Activated CD8-positive, alpha-beta T cell treated with anti-CD3 and anti-CD28 coated beads for 36 hours (primary cell): Measurements from ENCODE around the gene TFEB. TPM values are rescaled to one million over a fixed set of nuclear protein-coding genes. Genes with fewer than 3 reads are reported as not detected.

Experiments
- ATAC-seq: fragments of 200-7000 bp; cut with Tn5 transposase; one replicate; pipeline ENCODE4 v1.10.0; 2021; ENCODE audit warnings: mild to moderate bottlenecking, moderate library complexity
- CTCF ChIA-PET: fragments of 350-600 bp; sonication (Branson Sonifier 250); formaldehyde crosslinking; loops from one replicate; lab custom pipeline; 2021; ENCODE audit warnings: antibody characterized with exemption; lab: Charles Lee
- POLR2A ChIA-PET: fragments of 350-600 bp; sonication (Branson Sonifier 250); formaldehyde crosslinking; loops from one replicate; lab custom pipeline; 2021; ENCODE audit warnings: antibody characterized with exemption; lab: Charles Lee
- DNase-seq: peaks from one replicate; pipeline ENCODE4 v3.0.0-alpha.2; 2020
- H3K27ac Mint-ChIP-seq: one replicate; pipeline ENCODE4 v1.8.0; 2021; ENCODE audit warnings: mild to moderate bottlenecking, mixed read lengths
- H3K27me3 Mint-ChIP-seq: one replicate; pipeline ENCODE4 v1.8.0; 2021; ENCODE audit warnings: mixed read lengths
- H3K36me3 Mint-ChIP-seq: one replicate; pipeline ENCODE4 v1.8.0; 2021; ENCODE audit warnings: low read depth, mixed read lengths
- H3K4me1 Mint-ChIP-seq: one replicate; pipeline ENCODE4 v1.8.0; 2021; ENCODE audit warnings: low read depth, mixed read lengths
- H3K4me3 Mint-ChIP-seq: one replicate; pipeline ENCODE4 v1.8.0; 2021; ENCODE audit warnings: mild to moderate bottlenecking, moderate library complexity, mixed read lengths
- H3K9me3 Mint-ChIP-seq: one replicate; pipeline ENCODE4 v1.8.0; 2021; ENCODE audit warnings: mixed read lengths
- intact Hi-C: fragments of 100-400 bp; cut with micrococcal nuclease; formaldehyde crosslinking; loops from one replicate; pipeline ENCODE4 v1.10.0; 2022
- total RNA-seq, 2 experiments: library from RNA; stranded (reverse); gene quantifications; one replicate each; pipeline ENCODE4 v1.2.3, GENCODE V29; 2021
- TF ChIP-seq, protein P1 (sequence below): fragments of 200-600 bp; IDR thresholded peaks from one replicate; pipeline ENCODE4 v1.8.0; 2022; ENCODE audit warnings: antibody characterized with exemption, mild to moderate bottlenecking

Gene TFEB
- total RNA-seq, 2 experiments from 2014 or later = 14.6 to 15.9 TPM

DNA sequence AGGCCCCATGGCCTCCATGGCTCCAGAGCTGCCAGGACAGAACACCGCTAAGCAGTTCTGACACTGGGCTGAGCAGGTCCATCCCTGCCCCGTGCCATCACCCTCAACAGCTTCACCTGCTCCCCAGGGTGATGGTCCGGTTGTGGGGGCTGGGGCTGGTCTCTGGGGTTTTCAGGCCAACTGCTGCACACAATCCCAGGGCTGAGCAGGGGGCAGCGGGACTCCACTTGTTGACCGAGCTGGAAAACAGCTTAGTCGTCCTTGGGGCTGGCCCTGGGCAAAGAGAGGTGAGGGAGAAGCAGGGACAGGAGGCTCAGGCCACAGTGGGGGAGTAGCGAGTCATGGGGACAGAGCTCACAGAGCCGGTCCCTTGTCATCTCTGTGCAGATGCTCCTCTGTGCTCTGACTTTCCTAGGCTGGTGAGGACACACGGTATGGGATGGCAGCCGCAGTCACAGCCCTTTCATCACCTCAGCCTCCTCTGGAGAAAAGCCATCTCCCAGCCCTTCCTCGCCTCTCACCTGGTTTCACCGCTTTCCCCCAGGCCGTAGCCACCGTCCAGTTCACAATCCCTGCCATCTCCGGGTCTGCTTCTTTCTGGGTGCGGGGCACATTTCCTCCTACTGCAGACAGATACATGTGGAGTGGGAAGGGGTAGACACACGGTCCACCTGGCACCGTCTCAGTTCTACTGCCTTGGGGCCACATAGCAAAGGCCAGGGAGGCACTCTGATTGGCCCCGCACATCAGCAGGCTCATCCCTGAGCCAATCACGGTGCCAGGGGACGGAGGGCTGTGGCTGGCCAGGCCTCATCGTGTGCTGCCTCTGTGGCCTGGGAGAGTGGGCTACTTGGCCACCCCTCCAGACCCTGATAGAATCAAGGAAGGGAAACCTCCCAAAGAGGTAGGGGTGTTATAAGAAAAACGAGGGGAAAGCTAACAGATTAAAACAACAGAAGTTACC, 78.0 kb downstream of the TFEB start:
- TF ChIP-seq, protein P1, sequence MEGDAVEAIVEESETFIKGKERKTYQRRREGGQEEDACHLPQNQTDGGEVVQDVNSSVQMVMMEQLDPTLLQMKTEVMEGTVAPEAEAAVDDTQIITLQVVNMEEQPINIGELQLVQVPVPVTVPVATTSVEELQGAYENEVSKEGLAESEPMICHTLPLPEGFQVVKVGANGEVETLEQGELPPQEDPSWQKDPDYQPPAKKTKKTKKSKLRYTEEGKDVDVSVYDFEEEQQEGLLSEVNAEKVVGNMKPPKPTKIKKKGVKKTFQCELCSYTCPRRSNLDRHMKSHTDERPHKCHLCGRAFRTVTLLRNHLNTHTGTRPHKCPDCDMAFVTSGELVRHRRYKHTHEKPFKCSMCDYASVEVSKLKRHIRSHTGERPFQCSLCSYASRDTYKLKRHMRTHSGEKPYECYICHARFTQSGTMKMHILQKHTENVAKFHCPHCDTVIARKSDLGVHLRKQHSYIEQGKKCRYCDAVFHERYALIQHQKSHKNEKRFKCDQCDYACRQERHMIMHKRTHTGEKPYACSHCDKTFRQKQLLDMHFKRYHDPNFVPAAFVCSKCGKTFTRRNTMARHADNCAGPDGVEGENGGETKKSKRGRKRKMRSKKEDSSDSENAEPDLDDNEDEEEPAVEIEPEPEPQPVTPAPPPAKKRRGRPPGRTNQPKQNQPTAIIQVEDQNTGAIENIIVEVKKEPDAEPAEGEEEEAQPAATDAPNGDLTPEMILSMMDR = no peak
- Mint-ChIP-seq H3K27me3 (peaks cover 23% of the 10 kb centered on the region), H3K9me3 (no peaks in the 10 kb centered on the region), H3K36me3 (no peaks in the 10 kb centered on the region), H3K27ac (no peak overlapping the region), H3K4me1 (no peaks in the 10 kb centered on the region), H3K4me3 (no peak overlapping the region)
- ATAC-seq = no peak
- ChIA-PET CTCF (interaction anchor here (1.7 kb wide), 1 partner anchor 26 kb away, joined by 8 read pairs; no protein-coding TSS in a partner anchor), POLR2A (no interaction called here)
- intact Hi-C loops = no loop called here
- no peak for DNase-seq

DNA sequence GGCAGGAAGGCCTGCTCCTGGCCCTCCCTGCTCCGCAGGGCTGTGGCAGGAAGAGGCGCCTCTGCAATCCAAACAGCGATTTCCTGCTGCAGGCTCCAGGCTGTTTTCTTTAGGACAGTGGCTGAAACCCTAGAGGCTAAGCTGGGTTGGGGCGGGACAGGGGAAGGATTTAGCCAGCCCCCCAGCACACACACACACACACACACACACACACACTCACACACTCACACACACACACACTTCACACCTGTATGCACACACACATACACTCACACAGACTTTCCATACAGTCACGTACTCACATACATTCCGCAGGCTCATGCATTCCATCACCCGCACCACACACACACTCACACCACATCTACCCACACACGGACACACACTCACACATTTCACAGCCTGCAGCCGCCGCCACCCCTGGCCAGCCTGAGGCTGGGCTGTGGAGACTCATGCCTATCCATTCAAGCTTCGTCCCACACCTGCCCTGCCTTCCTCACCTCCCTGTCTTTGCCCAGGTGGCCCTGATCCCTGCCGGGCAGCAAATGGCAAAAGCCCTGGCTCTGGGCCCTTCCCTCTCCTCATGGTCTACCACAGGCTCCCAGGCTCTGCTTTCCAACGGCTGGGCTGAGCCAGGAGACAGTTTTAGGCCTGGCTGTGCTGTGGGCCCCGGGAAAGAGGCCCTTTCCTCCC, 79.3 kb downstream of the TFEB start:
- H3K9me3 Mint-ChIP-seq = no peaks in the 10 kb centered on the region
- H3K4me3 Mint-ChIP-seq = no peak overlapping the region
- no peak overlapping the region for H3K27ac Mint-ChIP-seq
- TF ChIP-seq, protein P1 = no peak
- ChIA-PET CTCF (no interaction called here), POLR2A (no interaction called here)
- H3K4me1 Mint-ChIP-seq = no peaks in the 10 kb centered on the region
- H3K36me3 Mint-ChIP-seq = no peaks in the 10 kb centered on the region
- peaks cover 12% of the 10 kb centered on the region for H3K27me3 Mint-ChIP-seq
- intact Hi-C loops = no loop called here
- ATAC-seq (no peak), DNase-seq (no peak)

DNA sequence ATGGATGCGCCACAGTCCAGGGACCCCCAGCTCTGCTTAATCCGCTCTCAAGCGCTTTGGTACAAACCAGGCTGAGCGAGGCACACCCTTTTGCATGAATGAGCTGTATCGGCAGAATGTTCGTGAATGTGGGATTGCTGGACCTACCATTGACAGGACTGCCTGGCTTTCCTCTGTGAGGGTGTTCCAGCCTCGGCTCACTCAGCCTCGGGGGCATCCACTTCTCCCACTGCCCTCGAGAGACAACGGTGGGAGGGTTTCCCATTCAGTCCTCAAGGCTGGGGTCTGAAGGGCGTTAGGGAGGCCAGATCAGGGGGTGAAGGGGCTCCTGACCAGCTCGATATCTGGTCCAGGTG, 79.8 kb downstream of the TFEB start:
- H3K4me1 Mint-ChIP-seq = no peaks in the 10 kb centered on the region
- no peak overlapping the region for H3K4me3 Mint-ChIP-seq
- peaks cover 11% of the 10 kb centered on the region for H3K27me3 Mint-ChIP-seq
- TF ChIP-seq, protein P1 = no peak
- POLR2A ChIA-PET = no interaction called here
- no peak overlapping the region for H3K27ac Mint-ChIP-seq
- ATAC-seq (no peak), DNase-seq (no peak)
- no peaks in the 10 kb centered on the region for H3K36me3 Mint-ChIP-seq
- no peaks in the 10 kb centered on the region for H3K9me3 Mint-ChIP-seq
- intact Hi-C loops = no loop called here
- CTCF ChIA-PET = no interaction called here

DNA sequence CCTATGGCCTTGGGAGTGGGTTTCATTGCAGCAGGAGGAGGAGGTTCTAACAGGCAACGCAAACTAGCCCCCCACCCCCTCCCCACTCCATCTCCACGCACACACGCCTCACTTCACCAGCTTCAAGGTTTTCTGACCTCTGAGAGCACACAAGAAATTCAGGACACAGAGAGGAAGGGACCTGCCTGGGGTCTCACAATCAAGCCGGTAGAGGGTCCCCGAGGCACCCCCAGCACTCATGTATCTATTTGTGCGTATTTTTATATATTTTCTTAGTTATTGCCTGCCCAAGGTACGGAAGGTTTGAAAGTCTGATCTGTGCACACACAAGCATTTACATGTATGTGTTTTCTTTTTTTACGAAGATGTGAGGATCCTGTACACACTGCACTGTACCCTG, 80.2 kb downstream of the TFEB start:
- Mint-ChIP-seq H3K4me3 (no peak overlapping the region), H3K36me3 (no peaks in the 10 kb centered on the region), H3K27me3 (peaks cover 10% of the 10 kb centered on the region), H3K27ac (no peak overlapping the region), H3K4me1 (no peaks in the 10 kb centered on the region), H3K9me3 (no peaks in the 10 kb centered on the region)
- DNase-seq = no peak
- intact Hi-C loops = no loop called here
- POLR2A ChIA-PET = no interaction called here
- no peak for ATAC-seq
- CTCF ChIA-PET = no interaction called here
- TF ChIP-seq, protein P1 = no peak

DNA sequence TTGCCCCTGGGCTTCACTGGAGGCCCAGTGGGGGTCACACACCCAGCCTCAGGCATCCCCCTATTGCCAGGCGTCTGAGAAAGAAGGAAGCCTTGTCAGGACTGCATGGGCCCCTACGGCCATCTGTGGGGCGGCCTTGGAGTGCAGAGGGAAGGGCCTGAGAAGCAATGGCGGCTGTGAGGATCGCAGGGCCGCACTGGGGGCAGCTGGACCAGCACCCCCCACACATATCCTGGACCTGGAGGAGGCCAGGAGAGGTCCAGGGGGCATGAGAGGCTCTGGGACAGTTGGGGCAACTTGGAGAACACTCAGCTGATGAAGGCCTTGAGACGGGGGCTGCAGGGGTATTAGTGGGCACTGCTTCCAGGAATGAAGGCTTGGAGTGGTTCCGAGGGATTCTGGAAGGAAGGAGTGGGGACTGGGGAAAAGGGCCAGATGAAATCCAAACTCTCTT, 80.7 kb downstream of the TFEB start:
- H3K36me3 Mint-ChIP-seq = no peaks in the 10 kb centered on the region
- no peaks in the 10 kb centered on the region for H3K4me1 Mint-ChIP-seq
- no peak overlapping the region for H3K27ac Mint-ChIP-seq
- ATAC-seq (no peak), DNase-seq (no peak)
- POLR2A ChIA-PET = no interaction called here
- H3K4me3 Mint-ChIP-seq = no peak overlapping the region
- CTCF ChIA-PET = no interaction called here
- H3K9me3 Mint-ChIP-seq = no peaks in the 10 kb centered on the region
- intact Hi-C loops = no loop called here
- peaks cover 9% of the 10 kb centered on the region for H3K27me3 Mint-ChIP-seq
- TF ChIP-seq, protein P1 = no peak
